ENCODE measurements around the gene KRT14.
"Not testable (repeated sequence)": the region's sequence is repeated elsewhere in the genome, so short reads cannot be mapped to it uniquely, and the experiment has no call there.

Gene KRT14

GRCh38 chr17:41622340-41623183 is 35.9 kb upstream of the KRT14 start:
- H3K27me3 ChIP-seq (ENCODE audit: control insufficient read depth, insufficient read depth, low read length, poor library complexity, severe bottlenecking); H3K9me3 ChIP-seq (ENCODE audit: control insufficient read depth, low read length); H3K4me3 ChIP-seq (ENCODE audit: insufficient read depth, low read depth, low read length); H3K36me3 ChIP-seq (ENCODE audit: control insufficient read depth, insufficient read depth, low read length); H3K27ac ChIP-seq (ENCODE audit: insufficient read depth, low read depth, low read length, poor library complexity, severe bottlenecking): not testable (repeated sequence)
- peaks cover 20% of the 10 kb centered on the region for H3K4me1 ChIP-seq (ENCODE audit: control insufficient read depth, insufficient read depth, low read length)
- 88 to 91% methylated on average over 19 of the region's 19 CpGs for WGBS, 2 experiments

- Histone ChIP-seq H3K9me3 (ENCODE audit: control insufficient read depth, low read length) (no peaks in the 10 kb centered on the region), H3K4me3 (ENCODE audit: insufficient read depth, low read depth, low read length) (no peak overlapping the region), H3K4me1 (ENCODE audit: control insufficient read depth, insufficient read depth, low read length) (peaks cover 21% of the 10 kb centered on the region), H3K27me3 (ENCODE audit: control insufficient read depth, insufficient read depth, low read length, poor library complexity, severe bottlenecking) (no peaks in the 10 kb centered on the region), H3K27ac (ENCODE audit: insufficient read depth, low read depth, low read length, poor library complexity, severe bottlenecking) (no peak overlapping the region), H3K36me3 (ENCODE audit: control insufficient read depth, insufficient read depth, low read length) (no peaks in the 10 kb centered on the region)
- WGBS, 2 experiments: 94 to 98% methylated on average over 2 of the region's 2 CpGs
Observed at GRCh38 chr17:41621916-41622315, 35.2 kb upstream of the KRT14 start.

GRCh38 chr17:41621435-41621817 is 34.7 kb upstream of the KRT14 start:
- not testable (repeated sequence) for H3K27ac ChIP-seq (ENCODE audit: insufficient read depth, low read depth, low read length, poor library complexity, severe bottlenecking); H3K9me3 ChIP-seq (ENCODE audit: control insufficient read depth, low read length); H3K27me3 ChIP-seq (ENCODE audit: control insufficient read depth, insufficient read depth, low read length, poor library complexity, severe bottlenecking); H3K4me3 ChIP-seq (ENCODE audit: insufficient read depth, low read depth, low read length); H3K36me3 ChIP-seq (ENCODE audit: control insufficient read depth, insufficient read depth, low read length)
- peaks cover 26% of the 10 kb centered on the region for H3K4me1 ChIP-seq (ENCODE audit: control insufficient read depth, insufficient read depth, low read length)
- 95 to 96% methylated on average over 11 of the region's 11 CpGs for WGBS, 2 experiments

- H3K9me3 ChIP-seq (ENCODE audit: control insufficient read depth, low read length): no peaks in the 10 kb centered on the region
- H3K4me3 ChIP-seq (ENCODE audit: insufficient read depth, low read depth, low read length): no peak overlapping the region
- no peaks in the 10 kb centered on the region for H3K27me3 ChIP-seq (ENCODE audit: control insufficient read depth, insufficient read depth, low read length, poor library complexity, severe bottlenecking)
- peaks cover 28% of the 10 kb centered on the region for H3K4me1 ChIP-seq (ENCODE audit: control insufficient read depth, insufficient read depth, low read length)
- WGBS, 2 experiments: 92% methylated on average over 21 of the region's 21 CpGs
- no peaks in the 10 kb centered on the region for H3K36me3 ChIP-seq (ENCODE audit: control insufficient read depth, insufficient read depth, low read length)
- no peak overlapping the region for H3K27ac ChIP-seq (ENCODE audit: insufficient read depth, low read depth, low read length, poor library complexity, severe bottlenecking)
Observed at GRCh38 chr17:41620583-41621434, 34.1 kb upstream of the KRT14 start.

GRCh38 chr17:41619927-41620582 is 33.4 kb upstream of the KRT14 start:
- peaks cover 28% of the 10 kb centered on the region for H3K4me1 ChIP-seq (ENCODE audit: control insufficient read depth, insufficient read depth, low read length)
- H3K36me3 ChIP-seq (ENCODE audit: control insufficient read depth, insufficient read depth, low read length); H3K27me3 ChIP-seq (ENCODE audit: control insufficient read depth, insufficient read depth, low read length, poor library complexity, severe bottlenecking); H3K9me3 ChIP-seq (ENCODE audit: control insufficient read depth, low read length); H3K27ac ChIP-seq (ENCODE audit: insufficient read depth, low read depth, low read length, poor library complexity, severe bottlenecking); H3K4me3 ChIP-seq (ENCODE audit: insufficient read depth, low read depth, low read length): not testable (repeated sequence)
- WGBS, 2 experiments: 92 to 93% methylated on average over 6 of the region's 6 CpGs

GRCh38 chr17:41619036-41619926 is 32.6 kb upstream of the KRT14 start:
- WGBS, 2 experiments: 91% methylated on average over 17 to 18 of the region's 20 CpGs
- Histone ChIP-seq H3K36me3 (ENCODE audit: control insufficient read depth, insufficient read depth, low read length) (no peaks in the 10 kb centered on the region), H3K9me3 (ENCODE audit: control insufficient read depth, low read length) (no peaks in the 10 kb centered on the region), H3K27ac (ENCODE audit: insufficient read depth, low read depth, low read length, poor library complexity, severe bottlenecking) (no peak overlapping the region), H3K27me3 (ENCODE audit: control insufficient read depth, insufficient read depth, low read length, poor library complexity, severe bottlenecking) (no peaks in the 10 kb centered on the region), H3K4me3 (ENCODE audit: insufficient read depth, low read depth, low read length) (no peak overlapping the region), H3K4me1 (ENCODE audit: control insufficient read depth, insufficient read depth, low read length) (peaks cover 22% of the 10 kb centered on the region)

GRCh38 chr17:41618341-41619035 is 31.8 kb upstream of the KRT14 start:
- H3K4me3 ChIP-seq (ENCODE audit: insufficient read depth, low read depth, low read length): no peak overlapping the region
- no peaks in the 10 kb centered on the region for H3K27me3 ChIP-seq (ENCODE audit: control insufficient read depth, insufficient read depth, low read length, poor library complexity, severe bottlenecking)
- H3K9me3 ChIP-seq (ENCODE audit: control insufficient read depth, low read length): no peaks in the 10 kb centered on the region
- H3K27ac ChIP-seq (ENCODE audit: insufficient read depth, low read depth, low read length, poor library complexity, severe bottlenecking): no peak overlapping the region
- WGBS, 2 experiments: 91 to 92% methylated on average over 13 of the region's 13 CpGs
- no peaks in the 10 kb centered on the region for H3K36me3 ChIP-seq (ENCODE audit: control insufficient read depth, insufficient read depth, low read length)
- peaks cover 19% of the 10 kb centered on the region for H3K4me1 ChIP-seq (ENCODE audit: control insufficient read depth, insufficient read depth, low read length)

GRCh38 chr17:41617698-41618097 is 31.0 kb upstream of the KRT14 start:
- Histone ChIP-seq H3K27ac (ENCODE audit: insufficient read depth, low read depth, low read length, poor library complexity, severe bottlenecking) (no peak overlapping the region), H3K4me1 (ENCODE audit: control insufficient read depth, insufficient read depth, low read length) (peaks cover 14% of the 10 kb centered on the region), H3K4me3 (ENCODE audit: insufficient read depth, low read depth, low read length) (no peak overlapping the region), H3K9me3 (ENCODE audit: control insufficient read depth, low read length) (no peaks in the 10 kb centered on the region), H3K27me3 (ENCODE audit: control insufficient read depth, insufficient read depth, low read length, poor library complexity, severe bottlenecking) (no peaks in the 10 kb centered on the region), H3K36me3 (ENCODE audit: control insufficient read depth, insufficient read depth, low read length) (no peaks in the 10 kb centered on the region)
- 71 to 83% methylated on average over 11 of the region's 11 CpGs for WGBS, 2 experiments

GRCh38 chr17:41617136-41617535 is 30.4 kb upstream of the KRT14 start:
- Histone ChIP-seq H3K9me3 (ENCODE audit: control insufficient read depth, low read length) (no peaks in the 10 kb centered on the region), H3K4me3 (ENCODE audit: insufficient read depth, low read depth, low read length) (no peak overlapping the region), H3K4me1 (ENCODE audit: control insufficient read depth, insufficient read depth, low read length) (peaks cover 12% of the 10 kb centered on the region), H3K27me3 (ENCODE audit: control insufficient read depth, insufficient read depth, low read length, poor library complexity, severe bottlenecking) (no peaks in the 10 kb centered on the region), H3K27ac (ENCODE audit: insufficient read depth, low read depth, low read length, poor library complexity, severe bottlenecking) (no peak overlapping the region), H3K36me3 (ENCODE audit: control insufficient read depth, insufficient read depth, low read length) (no peaks in the 10 kb centered on the region)
- 93 to 96% methylated on average over 3 of the region's 3 CpGs for WGBS, 2 experiments

All from ectodermal cell (in vitro differentiated cells).